NCI-H82 (cell line): ENCODE results near the gene PXN.
"Not testable (repeated sequence)": the region's sequence is repeated elsewhere in the genome, so short reads cannot be mapped to it uniquely, and the experiment has no call there.

ENCODE experiments used
- DNase-seq: peaks from one replicate; lab custom pipeline; 2025; lab: John Stamatoyannopoulos, UW

PXN gene

DNA sequence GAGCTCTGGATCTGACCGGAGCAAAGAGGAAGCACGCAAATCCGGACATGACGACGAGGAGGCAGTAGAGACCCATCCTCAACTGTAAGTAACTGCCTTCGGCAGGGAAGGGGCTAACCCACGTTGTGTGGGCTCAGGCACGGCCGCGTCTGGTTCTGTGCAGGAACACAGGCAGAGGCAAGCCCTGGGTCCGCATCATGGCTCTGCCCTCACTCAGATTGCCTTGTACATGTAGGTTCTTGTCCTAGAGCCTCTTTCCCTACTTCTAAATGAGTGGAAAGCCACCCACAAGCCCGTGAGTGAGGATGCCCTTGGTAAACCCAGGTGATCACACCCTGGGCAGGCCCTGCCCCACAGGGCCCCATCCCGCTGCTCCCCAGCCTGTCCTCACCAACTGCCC is 55.7 kb downstream of the PXN start:
- DNase-seq = no peak

- DNase-seq = no peak
Observed at GRCh38 chr12:120207227-120207626, 58.3 kb downstream of the PXN start.

DNA sequence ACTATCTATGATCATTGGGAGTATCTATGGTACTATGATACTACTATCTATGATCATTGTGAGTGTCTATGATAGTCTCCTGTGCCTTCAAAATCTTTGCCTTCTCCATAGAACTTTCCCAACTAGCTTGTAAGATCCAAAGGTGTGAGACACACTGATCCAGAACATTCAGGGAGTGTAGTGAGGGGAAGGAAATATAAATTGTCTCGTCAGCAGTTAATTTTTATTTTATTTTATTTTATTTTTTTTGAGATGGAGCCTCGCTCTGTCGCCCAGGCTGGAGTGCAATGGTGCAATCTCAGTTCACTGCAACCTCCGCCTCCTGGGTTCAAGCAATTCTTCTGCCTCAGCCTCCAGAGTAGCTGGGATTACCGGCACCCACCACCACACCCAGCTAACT is 58.7 kb downstream of the PXN start:
- not testable (repeated sequence) for DNase-seq

DNA sequence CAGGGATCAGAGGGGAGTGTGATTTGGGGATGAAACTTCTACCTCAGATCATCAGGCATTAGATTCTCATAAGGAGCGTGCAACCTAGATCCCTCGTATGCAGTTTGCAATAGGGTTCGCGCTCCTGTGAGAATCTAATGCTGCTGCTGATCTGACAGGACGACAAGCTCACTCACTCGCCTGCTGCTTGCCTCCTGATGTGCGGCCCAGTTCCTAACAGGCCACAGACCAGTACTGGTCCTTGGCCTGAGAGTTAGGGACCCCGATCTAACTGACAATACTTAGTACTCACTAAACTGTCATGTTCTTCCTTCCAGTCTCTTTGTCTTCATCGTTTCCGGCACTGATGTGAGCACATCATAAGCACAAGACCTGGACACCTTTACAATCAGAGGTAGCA is 59.3 kb downstream of the PXN start:
- DNase-seq = no peak

DNA sequence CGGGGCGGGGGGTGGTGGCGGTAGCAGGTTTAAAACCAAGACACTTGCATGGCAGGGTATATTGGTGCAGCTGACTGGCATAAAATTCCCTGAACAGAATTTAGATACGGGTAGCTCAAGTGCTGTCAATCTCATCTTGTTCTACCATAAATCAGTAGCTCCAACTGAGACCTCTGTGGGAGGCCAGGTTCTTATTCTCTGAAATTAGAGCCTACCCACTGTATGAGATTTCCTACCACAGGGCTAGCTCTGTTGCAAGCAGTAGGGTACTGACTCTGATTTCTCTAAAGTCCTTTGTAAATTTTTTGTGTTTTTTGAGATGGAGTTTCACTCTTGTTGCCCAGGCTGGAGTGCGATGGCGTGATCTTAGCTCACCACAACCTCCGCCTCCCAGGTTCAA is 61.4 kb downstream of the PXN start:
- DNase-seq = no peak

DNA sequence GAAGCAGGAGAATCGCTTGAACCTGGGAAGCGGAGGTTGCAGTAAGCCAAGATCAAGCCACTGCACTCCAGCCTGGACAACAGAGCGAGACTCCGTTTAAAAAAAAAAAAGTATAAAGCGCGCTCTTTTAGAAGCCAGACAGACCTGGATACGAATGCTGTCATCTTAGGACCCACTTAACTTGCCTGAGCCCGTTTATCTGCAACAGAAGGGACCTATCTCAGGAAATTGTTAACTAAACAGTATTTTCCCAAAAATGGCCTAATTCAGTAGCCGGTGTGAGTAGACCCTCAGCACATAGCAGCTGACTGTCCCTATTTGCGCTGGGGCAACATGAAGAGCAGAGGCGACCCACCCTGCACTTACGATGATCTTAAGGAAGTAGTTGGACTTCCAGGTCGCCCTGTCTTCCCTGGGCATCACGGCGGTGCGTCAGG is 65.1 kb downstream of the PXN start:
- DNase-seq = no peak

- DNase-seq = peak; percentile 26
Observed at GRCh38 chr12:120199595-120200306, 65.8 kb downstream of the PXN start.

GRCh38 chr12:120199025-120199424 is 66.5 kb downstream of the PXN start:
- no peak for DNase-seq

DNA sequence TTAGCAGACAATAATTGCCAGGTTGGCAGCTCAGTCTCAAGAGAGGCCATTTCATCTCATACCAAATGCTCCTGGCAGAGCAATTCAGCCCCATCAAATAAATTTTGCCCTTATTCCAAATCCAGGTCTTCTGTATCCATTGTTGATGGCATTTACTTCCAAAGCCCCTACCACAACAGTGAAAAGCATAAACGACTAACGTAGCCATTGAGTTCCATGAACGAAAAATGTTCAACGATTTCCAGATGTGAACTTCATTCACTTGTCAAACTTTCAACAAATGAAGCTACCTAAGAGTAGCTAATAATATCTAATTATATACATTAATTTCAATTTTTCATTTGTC is 68.0 kb downstream of the PXN start:
- DNase-seq = no peak

- DNase-seq = peak; percentile 35
Observed at GRCh38 chr12:120196817-120197541, 68.6 kb downstream of the PXN start.

DNA sequence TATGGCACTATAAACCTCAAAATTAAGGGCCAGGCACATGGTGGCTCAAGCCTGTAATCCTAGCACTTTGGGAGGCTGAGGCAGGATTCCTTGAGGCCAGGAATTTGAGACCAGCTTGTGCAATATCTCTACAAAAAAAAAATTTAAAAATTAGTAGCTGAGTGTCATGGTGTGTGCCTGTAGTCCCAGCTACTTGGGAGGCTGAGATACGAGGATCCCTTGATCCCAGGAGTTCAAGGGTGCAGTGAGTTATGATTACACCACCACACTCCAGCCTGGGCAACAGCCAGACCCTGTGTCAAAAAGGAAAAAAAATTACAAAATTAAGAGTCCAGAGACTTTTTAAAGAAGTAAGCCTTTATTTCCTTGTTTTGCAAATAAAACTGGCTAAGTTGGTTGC is 69.2 kb downstream of the PXN start:
- DNase-seq = peak; percentile 57

DNA sequence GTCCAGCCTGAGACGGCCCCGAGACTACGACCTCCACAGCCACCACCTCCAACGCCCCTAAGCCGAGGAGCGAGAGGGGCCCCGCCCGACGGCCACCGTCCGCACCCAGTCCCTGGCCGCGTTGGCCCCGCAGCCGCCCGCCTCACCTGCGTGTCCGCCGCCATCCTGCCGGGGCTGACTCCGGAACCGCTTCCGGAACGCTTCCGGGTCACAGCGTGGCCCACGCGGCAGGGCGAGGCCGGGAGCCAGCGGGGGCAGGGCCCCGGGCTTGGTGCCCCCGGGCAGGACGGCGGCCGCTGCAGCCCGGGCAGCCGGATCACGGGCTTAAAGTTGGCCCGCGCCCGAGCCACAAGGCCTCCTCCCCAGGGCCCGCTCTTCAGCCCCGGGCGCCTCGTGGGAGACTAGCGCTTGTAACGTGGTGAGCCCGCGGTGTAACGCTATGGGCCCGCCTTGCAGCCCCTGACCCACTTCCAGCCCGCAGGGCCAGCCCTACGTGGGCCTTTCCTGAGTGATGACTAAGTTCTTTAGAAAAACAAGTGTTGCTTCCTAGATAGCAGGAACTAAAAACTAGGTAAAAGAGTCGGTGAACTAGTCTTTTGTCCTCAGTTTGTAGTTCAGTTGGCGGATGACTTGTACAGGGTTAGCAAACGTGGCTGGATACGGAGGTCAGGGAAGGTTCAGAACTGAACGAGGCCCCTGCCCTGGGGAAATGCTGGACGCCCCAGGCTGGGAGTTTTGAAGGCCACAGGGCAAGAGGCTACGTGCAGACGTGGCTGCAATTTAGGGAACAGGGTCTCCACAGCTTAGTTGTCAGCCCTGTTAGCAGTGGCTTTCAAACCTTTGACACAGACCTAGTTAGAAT is 70.8 kb downstream of the PXN start, which contains the start of gene GCN1:
TSS of gene GCN1 (minus strand) at position 182 of the 862 bp plus-strand sequence. CDS start at position 164, 18 bp downstream.
- peak; percentile 84 for DNase-seq

- peak; percentile 48 for DNase-seq
Observed at GRCh38 chr12:120194226-120194533, 71.3 kb downstream of the PXN start.

DNA sequence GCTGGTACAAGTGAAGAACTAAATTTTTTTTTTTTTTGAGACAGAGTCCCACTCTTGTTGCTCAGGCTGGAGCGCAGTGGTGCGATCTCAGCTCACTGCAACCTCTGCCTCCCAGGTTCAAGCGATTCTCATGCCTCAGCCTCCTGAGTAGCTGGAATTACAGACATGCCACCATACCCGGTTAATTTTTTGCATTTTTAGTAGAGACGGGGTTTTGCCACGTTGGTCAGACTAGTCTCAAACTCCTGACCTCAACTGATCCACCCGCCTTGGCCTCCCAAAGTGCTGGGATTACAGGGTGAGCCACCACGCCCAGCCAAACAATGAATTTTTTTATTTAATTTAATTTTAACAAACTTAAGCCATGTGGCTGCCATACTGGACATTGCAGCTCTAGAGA is 72.2 kb downstream of the PXN start:
- not testable (repeated sequence) for DNase-seq

- no peak for DNase-seq
Observed at GRCh38 chr12:120190985-120191480, 74.5 kb downstream of the PXN start.

DNA sequence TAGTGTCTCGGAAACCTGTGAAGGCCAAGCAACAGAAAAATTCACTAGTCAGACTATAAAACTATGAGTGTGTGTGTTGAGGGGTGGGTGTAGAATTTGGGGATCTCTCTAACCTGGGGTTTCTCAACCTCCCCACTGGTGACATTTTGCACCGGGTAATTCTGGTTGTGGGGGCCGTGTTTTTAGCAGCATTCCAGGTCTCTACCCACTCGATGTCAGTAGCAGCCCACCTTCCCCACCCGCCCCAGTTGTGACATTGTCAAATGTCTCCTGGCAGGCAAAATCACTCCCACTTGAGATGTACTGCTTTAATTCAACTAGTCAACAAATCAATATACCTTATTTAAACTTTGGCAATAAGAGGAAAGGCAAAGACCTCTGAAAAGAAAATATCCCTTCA is 75.1 kb downstream of the PXN start:
- no peak for DNase-seq

DNA sequence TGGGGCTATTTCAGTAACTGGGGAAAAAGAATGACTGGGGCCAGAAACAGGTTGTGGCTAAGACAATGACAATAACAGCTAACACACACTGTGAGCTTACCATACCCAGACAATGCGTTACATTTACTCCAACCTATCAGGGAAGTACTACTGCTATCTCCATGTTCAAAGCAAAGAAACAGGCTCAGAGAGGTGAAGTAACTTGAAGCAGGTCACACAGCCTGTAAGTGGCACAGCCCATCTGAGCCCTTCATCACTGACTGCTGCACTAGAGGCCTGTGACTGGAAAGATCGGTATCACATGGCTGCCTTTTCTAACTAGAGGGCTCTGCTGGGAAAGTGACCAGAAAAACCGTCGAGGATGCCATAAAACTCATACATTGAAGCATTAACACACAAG is 78.9 kb downstream of the PXN start:
- no peak for DNase-seq

- DNase-seq = no peak
Observed at GRCh38 chr12:120183211-120183631, 82.3 kb downstream of the PXN start.

GRCh38 chr12:120181991-120182631 is 83.4 kb downstream of the PXN start:
- peak; percentile 98 for DNase-seq

GRCh38 chr12:120180975-120181374 is 84.6 kb downstream of the PXN start:
- no peak for DNase-seq

DNA sequence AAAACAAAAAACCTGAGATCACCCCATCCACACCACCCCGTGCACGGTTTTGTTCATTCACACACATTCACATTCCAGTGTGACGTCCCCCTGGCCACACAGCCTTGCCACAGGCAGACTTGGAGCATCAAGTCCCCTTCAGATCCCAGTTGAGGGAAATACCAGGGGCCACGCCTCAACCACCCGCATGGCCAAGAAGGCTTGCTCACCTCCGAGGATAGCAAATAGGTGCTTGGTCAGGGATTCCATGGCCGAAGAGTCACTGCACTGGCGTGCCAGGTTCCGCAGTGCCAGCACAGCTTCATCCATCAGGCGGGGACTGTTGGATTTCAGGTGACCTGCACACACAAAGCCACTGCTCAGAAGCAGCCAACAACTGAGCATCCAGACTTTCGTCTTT is 90.0 kb downstream of the PXN start:
- DNase-seq = no peak

DNA sequence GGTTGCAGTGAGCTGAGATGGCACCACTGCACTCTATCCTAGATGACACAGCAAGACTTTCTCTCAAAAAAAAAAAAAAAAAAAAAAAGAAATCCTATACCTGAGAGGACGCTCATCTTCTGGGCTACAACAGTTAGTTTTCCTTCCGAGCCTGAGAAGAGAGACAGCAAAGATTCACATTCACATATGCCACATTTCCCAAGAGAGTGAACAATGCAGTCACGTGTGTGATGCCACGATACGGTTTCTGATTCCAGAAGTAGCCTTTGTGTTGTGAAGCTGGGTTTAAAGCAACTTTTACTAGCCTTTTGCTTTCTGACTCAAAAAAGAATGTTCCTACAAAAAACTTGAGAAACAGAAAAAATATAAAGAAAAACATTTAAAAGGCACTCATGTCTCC is 90.5 kb downstream of the PXN start:
- no peak for DNase-seq
